ENCODE measurements around the gene RBM39. TPM values are rescaled to one million over a fixed set of nuclear protein-coding genes. Genes with fewer than 3 reads are reported as not detected.

The RBM39 gene
- total RNA-seq, 3 donors from 2014 or later, result 226 to 303 (median 300) TPM

GRCh38 chr20:35654415-35654814 lies 87.6 kb downstream of the RBM39 start:
- Histone ChIP-seq H3K9me3 (no peaks in the 10 kb centered on the region), H3K4me1 (ENCODE audit: low read depth) (peaks cover 21% of the 10 kb centered on the region), H3K36me3 (ENCODE audit: low read depth) (no peaks in the 10 kb centered on the region), H3K4me3 (no peak overlapping the region)
- TF ChIP-seq, protein P1, sequence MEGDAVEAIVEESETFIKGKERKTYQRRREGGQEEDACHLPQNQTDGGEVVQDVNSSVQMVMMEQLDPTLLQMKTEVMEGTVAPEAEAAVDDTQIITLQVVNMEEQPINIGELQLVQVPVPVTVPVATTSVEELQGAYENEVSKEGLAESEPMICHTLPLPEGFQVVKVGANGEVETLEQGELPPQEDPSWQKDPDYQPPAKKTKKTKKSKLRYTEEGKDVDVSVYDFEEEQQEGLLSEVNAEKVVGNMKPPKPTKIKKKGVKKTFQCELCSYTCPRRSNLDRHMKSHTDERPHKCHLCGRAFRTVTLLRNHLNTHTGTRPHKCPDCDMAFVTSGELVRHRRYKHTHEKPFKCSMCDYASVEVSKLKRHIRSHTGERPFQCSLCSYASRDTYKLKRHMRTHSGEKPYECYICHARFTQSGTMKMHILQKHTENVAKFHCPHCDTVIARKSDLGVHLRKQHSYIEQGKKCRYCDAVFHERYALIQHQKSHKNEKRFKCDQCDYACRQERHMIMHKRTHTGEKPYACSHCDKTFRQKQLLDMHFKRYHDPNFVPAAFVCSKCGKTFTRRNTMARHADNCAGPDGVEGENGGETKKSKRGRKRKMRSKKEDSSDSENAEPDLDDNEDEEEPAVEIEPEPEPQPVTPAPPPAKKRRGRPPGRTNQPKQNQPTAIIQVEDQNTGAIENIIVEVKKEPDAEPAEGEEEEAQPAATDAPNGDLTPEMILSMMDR (IDR thresholded peaks at IDR 0.05), result no peak
- intact Hi-C loops (cut with DNase I, micrococcal nuclease), result no loop called here
- ATAC-seq, result no peak
- DNase-seq, result no peak

DNA sequence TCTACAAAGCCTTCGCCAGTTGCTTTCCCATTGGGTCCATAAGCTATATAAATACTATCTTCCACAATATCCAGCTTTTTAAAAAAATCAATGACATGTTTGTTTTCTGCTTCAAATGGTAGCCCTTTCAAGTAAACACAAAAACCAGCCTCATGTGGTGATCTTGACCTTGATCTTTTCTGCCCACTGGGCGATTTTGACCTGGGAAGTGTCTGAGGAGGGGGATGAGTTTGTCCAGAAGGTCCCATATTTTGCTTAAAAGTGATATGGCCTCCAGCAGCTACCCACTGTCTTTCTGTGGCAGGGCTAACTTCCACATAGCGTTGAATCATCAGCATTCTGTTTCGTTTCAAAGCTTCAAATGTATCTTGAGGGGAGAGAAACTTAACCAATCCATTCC lies 88.2 kb downstream of the RBM39 start:
- Histone ChIP-seq H3K36me3 (ENCODE audit: low read depth) (no peaks in the 10 kb centered on the region), H3K4me3 (no peak overlapping the region), H3K4me1 (ENCODE audit: low read depth) (peaks cover 18% of the 10 kb centered on the region), H3K9me3 (no peaks in the 10 kb centered on the region)
- ATAC-seq (no peak), DNase-seq (no peak)
- intact Hi-C loops (cut with DNase I, micrococcal nuclease), result no loop called here
- TF ChIP-seq, protein P1 (IDR thresholded peaks at IDR 0.05), result no peak

Other genes with a start within 250 kb of the RBM39 start
- not detected for gene C20orf173, start 212.6 kb downstream of the RBM39 start, total RNA-seq
- 100 to 1,000 TPM; 194 to 283 (median 206) TPM for gene ERGIC3, start 200.2 kb downstream of the RBM39 start, total RNA-seq
- 1 to 10 TPM; 3.5 to 5.9 (median 4.1) TPM for gene SPAG4, start 126.4 kb downstream of the RBM39 start, total RNA-seq
- 100 to 1,000 TPM; 117 to 188 (median 128) TPM for gene CPNE1, start 77.4 kb downstream of the RBM39 start, total RNA-seq
- gene RBM12, start 77.4 kb downstream of the RBM39 start, total RNA-seq, result 10 to 100 TPM; 68.3 to 72.5 (median 70.6) TPM
- 10 to 100 TPM; 31.2 to 42.8 (median 32.1) TPM for gene NFS1, start 42.9 kb downstream of the RBM39 start, total RNA-seq
- gene ROMO1, start 42.9 kb downstream of the RBM39 start, total RNA-seq, result 100 to 1,000 TPM; 112 to 147 (median 137) TPM
- gene PHF20, start 29.8 kb upstream of the RBM39 start, total RNA-seq, result 10 to 100 TPM; 23.3 to 61.1 (median 28.5) TPM
- 10 to 100 TPM; 55.3 to 80.4 (median 60.7) TPM for gene SCAND1, start 212.2 kb upstream of the RBM39 start, total RNA-seq
- 1 to 10 TPM; 3.7 to 6.2 (median 4.4) TPM for gene CNBD2, start 226.3 kb upstream of the RBM39 start, total RNA-seq